ENCODE data around the gene DUSP8. TPM values are rescaled to one million over a fixed set of nuclear protein-coding genes. Genes with fewer than 3 reads are reported as not detected.

DUSP8 gene
- total RNA-seq, 2 donors from 2014 or later = 4.7 to 7.0 TPM

DNA sequence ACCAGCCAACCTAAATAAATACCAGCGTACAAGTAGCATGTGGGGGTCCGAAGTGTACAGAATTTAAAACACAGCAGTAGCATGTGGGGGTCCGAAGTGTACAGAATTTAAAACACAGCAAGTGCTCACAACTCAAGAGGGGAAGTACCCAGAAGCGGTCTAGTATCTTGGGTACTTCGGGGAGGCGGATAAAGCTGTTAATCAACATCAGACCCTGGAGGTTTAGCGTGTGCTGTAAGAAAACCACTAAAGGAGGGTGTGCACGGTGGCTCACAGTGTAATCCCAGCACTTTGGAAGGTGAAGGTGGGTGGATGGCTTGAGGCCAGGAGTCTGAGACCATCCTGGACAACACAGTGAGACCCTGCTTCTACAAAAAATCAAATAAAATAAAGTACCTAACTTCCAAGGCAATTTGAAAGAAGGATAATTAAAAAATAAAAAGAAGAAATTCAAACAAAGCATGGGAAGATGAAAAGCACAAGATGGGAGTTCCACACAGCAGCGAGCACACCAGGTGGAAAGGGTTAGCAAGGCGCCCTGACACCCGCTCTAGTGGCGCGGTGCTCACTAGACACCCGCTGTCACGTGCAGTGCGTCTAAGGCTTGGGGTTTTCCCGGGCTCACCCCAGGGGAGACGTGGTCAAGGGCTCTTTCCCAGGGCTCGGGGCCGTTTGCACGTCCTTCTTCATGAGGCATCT lies 50.5 kb downstream of the DUSP8 start:
- H3K36me3 Mint-ChIP-seq (ENCODE audit: low read depth) = no peaks in the 10 kb centered on the region
- H3K9me3 Mint-ChIP-seq = no peaks in the 10 kb centered on the region
- Histone ChIP-seq H3K9ac (ENCODE audit: extremely low read depth, low read length, poor library complexity, severe bottlenecking) (no peak overlapping the region), H3K27ac (ENCODE audit: low read depth, low read length) (no peak overlapping the region), H3K36me3 (ENCODE audit: control insufficient read depth, insufficient read depth, low read length) (no peaks in the 10 kb centered on the region), H3K4me3 (ENCODE audit: low read length) (no peak overlapping the region), H3K9me3 (ENCODE audit: control insufficient read depth, low read length) (no peaks in the 10 kb centered on the region), H3K4me1 (ENCODE audit: control insufficient read depth, insufficient read depth, low read length) (no peaks in the 10 kb centered on the region), H3K27me3 (ENCODE audit: control insufficient read depth, insufficient read depth, low read length, poor library complexity, severe bottlenecking) (no peaks in the 10 kb centered on the region)
- H3K4me3 Mint-ChIP-seq = no peak overlapping the region
- no peak for DNase-seq
- no peak for TF ChIP-seq CTCF (conservative IDR thresholded peaks at IDR 0.05)
- WGBS, 2 experiments (ENCODE audit: insufficient coverage in 1 of 2, insufficient read length in 1 of 2) = 90 to 95% methylated on average over 19 to 21 of the region's 21 CpGs
- H3K27ac Mint-ChIP-seq = no peak overlapping the region
- H3K27me3 Mint-ChIP-seq (ENCODE audit: insufficient read depth) = no peaks in the 10 kb centered on the region
- no peaks in the 10 kb centered on the region for H3K4me1 Mint-ChIP-seq

- no peak overlapping the region for H3K4me3 ChIP-seq (ENCODE audit: low read length)
- no peak overlapping the region for H3K9ac ChIP-seq (ENCODE audit: extremely low read depth, low read length, poor library complexity, severe bottlenecking)
- WGBS, 2 experiments (ENCODE audit: insufficient coverage in 1 of 2, insufficient read length in 1 of 2) = 85 to 88% methylated on average over 17 to 19 of the region's 19 CpGs
- no peaks in the 10 kb centered on the region for H3K36me3 Mint-ChIP-seq (ENCODE audit: low read depth)
- H3K4me3 Mint-ChIP-seq = no peak overlapping the region
- H3K9me3 Mint-ChIP-seq = no peaks in the 10 kb centered on the region
- TF ChIP-seq CTCF (conservative IDR thresholded peaks at IDR 0.05) = no peak
- H3K9me3 ChIP-seq (ENCODE audit: control insufficient read depth, low read length) = no peaks in the 10 kb centered on the region
- H3K27ac ChIP-seq (ENCODE audit: low read depth, low read length) = no peak overlapping the region
- H3K27ac Mint-ChIP-seq = no peak overlapping the region
- no peaks in the 10 kb centered on the region for H3K36me3 ChIP-seq (ENCODE audit: control insufficient read depth, insufficient read depth, low read length)
- H3K4me1 ChIP-seq (ENCODE audit: control insufficient read depth, insufficient read depth, low read length) = no peaks in the 10 kb centered on the region
- DNase-seq = no peak
- H3K4me1 Mint-ChIP-seq = no peaks in the 10 kb centered on the region
- no peaks in the 10 kb centered on the region for H3K27me3 ChIP-seq (ENCODE audit: control insufficient read depth, insufficient read depth, low read length, poor library complexity, severe bottlenecking)
- H3K27me3 Mint-ChIP-seq (ENCODE audit: insufficient read depth) = no peaks in the 10 kb centered on the region
These were observed 51.3 kb downstream of the DUSP8 start for GRCh38 chr11:1520663-1521267.

DNA sequence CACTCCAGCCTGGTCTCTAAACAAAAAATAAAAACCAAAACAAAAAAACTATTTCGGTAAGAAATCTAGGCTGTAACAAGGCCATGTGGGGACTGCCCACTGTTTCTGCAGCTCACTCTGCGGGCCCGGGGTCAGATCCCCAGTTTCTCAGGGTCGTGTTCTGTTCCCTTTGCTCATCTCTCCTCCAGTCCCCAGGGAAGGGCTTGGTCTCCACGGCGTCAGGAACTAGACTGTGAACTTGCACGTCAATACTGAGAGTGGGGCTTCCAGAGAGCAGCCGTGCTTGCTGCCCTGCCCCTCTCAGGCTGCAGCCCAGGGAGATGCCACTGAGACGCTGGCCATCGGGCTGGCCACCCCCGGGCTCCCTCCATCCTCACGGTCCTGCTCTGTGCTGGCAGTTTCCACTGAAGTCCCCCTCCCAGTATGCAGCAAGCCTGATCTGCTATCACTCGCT lies 51.8 kb downstream of the DUSP8 start:
- no peak for DNase-seq
- Histone ChIP-seq H3K9me3 (ENCODE audit: control insufficient read depth, low read length) (no peaks in the 10 kb centered on the region), H3K27ac (ENCODE audit: low read depth, low read length) (no peak overlapping the region), H3K4me3 (ENCODE audit: low read length) (no peak overlapping the region), H3K9ac (ENCODE audit: extremely low read depth, low read length, poor library complexity, severe bottlenecking) (no peak overlapping the region), H3K4me1 (ENCODE audit: control insufficient read depth, insufficient read depth, low read length) (no peaks in the 10 kb centered on the region), H3K27me3 (ENCODE audit: control insufficient read depth, insufficient read depth, low read length, poor library complexity, severe bottlenecking) (no peaks in the 10 kb centered on the region), H3K36me3 (ENCODE audit: control insufficient read depth, insufficient read depth, low read length) (no peaks in the 10 kb centered on the region)
- WGBS, 2 experiments (ENCODE audit: insufficient coverage in 1 of 2, insufficient read length in 1 of 2) = 91% methylated on average over 7 to 13 of the region's 13 CpGs
- Mint-ChIP-seq H3K4me1 (peaks cover 2% of the 10 kb centered on the region), H3K4me3 (no peak overlapping the region), H3K9me3 (no peaks in the 10 kb centered on the region), H3K27ac (no peak overlapping the region), H3K36me3 (ENCODE audit: low read depth) (no peaks in the 10 kb centered on the region), H3K27me3 (ENCODE audit: insufficient read depth) (no peaks in the 10 kb centered on the region)
- no peak for TF ChIP-seq CTCF (conservative IDR thresholded peaks at IDR 0.05)
